ENCODE results near the gene PPP1R13B.

The PPP1R13B gene

GRCh38 chr14:103696466-103697071 lies 150.8 kb downstream of the PPP1R13B start:
- no peak overlapping the region for H3K4me3 ChIP-seq (ENCODE audit: low read depth, low read length)
- TF ChIP-seq POLR2A (IDR thresholded peaks at IDR 0.05; ENCODE audit: extremely low read depth, insufficient read length) (no peak), MYC (IDR thresholded peaks at IDR 0.05; ENCODE audit: low read depth, low read length) (no peak), CTCF (IDR thresholded peaks at IDR 0.05; ENCODE audit: low read depth, low read length) (no peak)
- TF ChIP-seq, protein P1, sequence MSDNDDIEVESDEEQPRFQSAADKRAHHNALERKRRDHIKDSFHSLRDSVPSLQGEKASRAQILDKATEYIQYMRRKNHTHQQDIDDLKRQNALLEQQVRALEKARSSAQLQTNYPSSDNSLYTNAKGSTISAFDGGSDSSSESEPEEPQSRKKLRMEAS (IDR thresholded peaks at IDR 0.05; ENCODE audit: low read depth, low read length) = no peak
- DNase-seq (ENCODE audit: low read depth) = no peak

DNA sequence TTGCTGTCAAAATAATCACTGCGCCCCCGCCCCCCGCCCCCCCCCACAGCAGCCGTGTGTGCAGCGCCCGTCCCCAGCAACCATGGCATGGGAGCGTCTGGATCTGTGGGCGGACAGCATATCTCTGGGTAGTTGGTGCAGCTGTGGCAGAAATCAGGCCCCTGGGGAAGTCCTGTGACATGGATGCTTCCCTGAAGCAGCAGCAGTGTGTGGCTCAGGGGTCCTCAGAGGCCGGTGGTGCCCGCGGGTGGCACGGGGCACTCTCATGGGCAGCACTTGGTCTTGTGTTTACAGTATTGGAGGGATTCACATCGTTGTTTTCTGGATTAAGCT lies 151.3 kb downstream of the PPP1R13B start:
- H3K4me3 ChIP-seq (ENCODE audit: low read depth, low read length) = no peak overlapping the region
- DNase-seq (ENCODE audit: low read depth) = no peak
- TF ChIP-seq MYC (IDR thresholded peaks at IDR 0.05; ENCODE audit: low read depth, low read length) (no peak), CTCF (IDR thresholded peaks at IDR 0.05; ENCODE audit: low read depth, low read length) (no peak), POLR2A (IDR thresholded peaks at IDR 0.05; ENCODE audit: extremely low read depth, insufficient read length) (no peak)
- TF ChIP-seq, protein P1 (IDR thresholded peaks at IDR 0.05; ENCODE audit: low read depth, low read length) = no peak

DNA sequence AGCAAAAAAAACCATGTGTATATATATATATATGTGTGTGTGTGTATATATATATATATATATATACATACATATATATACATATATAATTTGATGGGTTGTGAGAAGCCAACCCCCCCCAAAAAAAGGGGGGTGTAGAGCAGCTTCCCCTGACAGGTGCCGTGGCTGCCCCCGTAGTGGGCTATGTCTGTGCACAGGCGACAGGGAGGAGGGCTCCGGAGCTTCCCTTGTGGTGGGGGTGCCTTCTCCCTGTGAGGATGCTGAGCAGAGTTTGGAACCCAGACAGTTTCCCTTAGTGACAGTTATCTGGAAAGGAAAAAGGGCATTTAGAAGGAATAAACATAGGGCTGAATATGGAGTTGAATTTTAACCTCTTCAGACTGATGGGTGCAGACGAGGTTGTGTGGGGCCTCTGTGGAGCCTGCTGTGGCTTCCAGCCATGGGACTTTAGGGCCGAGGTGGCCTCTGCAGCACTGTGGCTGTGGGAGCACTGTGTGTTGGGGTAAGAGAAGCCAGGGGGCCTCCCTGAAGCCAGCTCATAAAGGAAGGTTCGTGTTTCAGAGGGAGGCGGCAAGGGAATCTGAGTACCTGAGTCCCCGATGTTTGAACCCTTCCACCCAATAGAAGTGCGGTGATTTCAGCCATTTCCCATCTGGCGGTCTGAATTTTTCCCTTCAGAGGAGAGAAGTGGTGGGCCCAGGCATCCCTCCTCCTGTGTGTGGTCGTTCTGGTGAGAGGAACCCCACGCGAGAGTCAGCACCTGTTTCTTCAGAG lies 151.9 kb downstream of the PPP1R13B start:
- DNase-seq (ENCODE audit: low read depth) = no peak
- H3K4me3 ChIP-seq (ENCODE audit: low read depth, low read length) = no peak overlapping the region
- TF ChIP-seq MYC (IDR thresholded peaks at IDR 0.05; ENCODE audit: low read depth, low read length) (no peak), POLR2A (IDR thresholded peaks at IDR 0.05; ENCODE audit: extremely low read depth, insufficient read length) (no peak), CTCF (IDR thresholded peaks at IDR 0.05; ENCODE audit: low read depth, low read length) (no peak)
- TF ChIP-seq, protein P1 (IDR thresholded peaks at IDR 0.05; ENCODE audit: low read depth, low read length) = no peak

GRCh38 chr14:103694572-103695026 lies 152.8 kb downstream of the PPP1R13B start:
- H3K4me3 ChIP-seq (ENCODE audit: low read depth, low read length) = no peak overlapping the region
- TF ChIP-seq POLR2A (IDR thresholded peaks at IDR 0.05; ENCODE audit: extremely low read depth, insufficient read length) (no peak), CTCF (IDR thresholded peaks at IDR 0.05; ENCODE audit: low read depth, low read length) (no peak)
- TF ChIP-seq, protein P1 (IDR thresholded peaks at IDR 0.05; ENCODE audit: low read depth, low read length) = no peak
- no peak for DNase-seq (ENCODE audit: low read depth)

GRCh38 chr14:103693515-103693914 lies 153.9 kb downstream of the PPP1R13B start:
- no peak for DNase-seq (ENCODE audit: low read depth)
- TF ChIP-seq CTCF (IDR thresholded peaks at IDR 0.05; ENCODE audit: low read depth, low read length) = no peak
- TF ChIP-seq POLR2A (IDR thresholded peaks at IDR 0.05; ENCODE audit: extremely low read depth, insufficient read length) = no peak
- no peak for TF ChIP-seq MYC (IDR thresholded peaks at IDR 0.05; ENCODE audit: low read depth, low read length)
- TF ChIP-seq, protein P1 (IDR thresholded peaks at IDR 0.05; ENCODE audit: low read depth, low read length) = no peak
- no peak overlapping the region for H3K4me3 ChIP-seq (ENCODE audit: low read depth, low read length)

Data from NB4 (cell line).